Keratinocyte (primary cell): Measurements from ENCODE around the gene KCTD17.

ENCODE experiments used
- EZH2 ChIP-seq: IDR thresholded peaks from one replicate; pipeline ENCODE4 v1.6.1; 2012; ENCODE audit warnings: inconsistent platforms, mild to moderate bottlenecking, low read length, moderate library complexity
- TF ChIP-seq, protein P1 (sequence below), 3 experiments: IDR thresholded peaks in 1 of 3; conservative IDR thresholded peaks in 1 of 3; optimal IDR thresholded peaks in 1 of 3; 2 replicates in 2 of 3; 3 replicates in 1 of 3; pipeline versions ENCODE3 to v1.5.1; 2011; ENCODE audit warnings: low read length in 3 of 3, mild to moderate bottlenecking in 3 of 3, moderate library complexity in 2 of 3, control low read depth in 1 of 3, inconsistent platforms in 1 of 3; ENCODE audit not compliant: insufficient read depth in 2 of 3; ENCODE audit errors: extremely low read depth in 1 of 3

GRCh38 chr22:37054600-37055365 is 3.2 kb downstream of the KCTD17 start:
- TF ChIP-seq, protein P1, sequence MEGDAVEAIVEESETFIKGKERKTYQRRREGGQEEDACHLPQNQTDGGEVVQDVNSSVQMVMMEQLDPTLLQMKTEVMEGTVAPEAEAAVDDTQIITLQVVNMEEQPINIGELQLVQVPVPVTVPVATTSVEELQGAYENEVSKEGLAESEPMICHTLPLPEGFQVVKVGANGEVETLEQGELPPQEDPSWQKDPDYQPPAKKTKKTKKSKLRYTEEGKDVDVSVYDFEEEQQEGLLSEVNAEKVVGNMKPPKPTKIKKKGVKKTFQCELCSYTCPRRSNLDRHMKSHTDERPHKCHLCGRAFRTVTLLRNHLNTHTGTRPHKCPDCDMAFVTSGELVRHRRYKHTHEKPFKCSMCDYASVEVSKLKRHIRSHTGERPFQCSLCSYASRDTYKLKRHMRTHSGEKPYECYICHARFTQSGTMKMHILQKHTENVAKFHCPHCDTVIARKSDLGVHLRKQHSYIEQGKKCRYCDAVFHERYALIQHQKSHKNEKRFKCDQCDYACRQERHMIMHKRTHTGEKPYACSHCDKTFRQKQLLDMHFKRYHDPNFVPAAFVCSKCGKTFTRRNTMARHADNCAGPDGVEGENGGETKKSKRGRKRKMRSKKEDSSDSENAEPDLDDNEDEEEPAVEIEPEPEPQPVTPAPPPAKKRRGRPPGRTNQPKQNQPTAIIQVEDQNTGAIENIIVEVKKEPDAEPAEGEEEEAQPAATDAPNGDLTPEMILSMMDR (optimal IDR thresholded peaks at IDR 0.05 in 1 of 3, IDR thresholded peaks at IDR 0.05 in 1 of 3, conservative IDR thresholded peaks at IDR 0.05 in 1 of 3; ENCODE audit: extremely low read depth in 1 of 3, insufficient read depth in 2 of 3, low read length in 3 of 3): no peak
- no peak for TF ChIP-seq EZH2
